BLaER1 (cell line): ENCODE measurements around the gene ACP6.
"Not testable (repeated sequence)": the region's sequence is repeated elsewhere in the genome, so short reads cannot be mapped to it uniquely, and the experiment has no call there.

Experiments
- H3K27ac ChIP-seq: shearing (Covaris generic); formaldehyde crosslinking; 2 replicates; pipeline ENCODE4 v1.8.1; 2022
- H3K27me3 ChIP-seq: shearing (Covaris generic); formaldehyde crosslinking; 2 replicates; pipeline ENCODE4 v1.8.1; 2022
- H3K36me3 ChIP-seq: shearing (Covaris generic); formaldehyde crosslinking; 2 replicates; pipeline ENCODE4 v1.8.1; 2022
- H3K4me1 ChIP-seq: shearing (Covaris generic); formaldehyde crosslinking; 2 replicates; pipeline ENCODE4 v1.8.1; 2022
- H3K4me2 ChIP-seq: shearing (Covaris generic); formaldehyde crosslinking; 2 replicates; pipeline ENCODE4 v1.8.1; 2022
- H3K4me3 ChIP-seq: shearing (Covaris generic); formaldehyde crosslinking; 2 replicates; pipeline ENCODE4 v1.8.1; 2022
- H3K9ac ChIP-seq: shearing (Covaris generic); formaldehyde crosslinking; 2 replicates; pipeline ENCODE4 v1.8.1; 2022
- H3K9me3 ChIP-seq: shearing (Covaris generic); formaldehyde crosslinking; 2 replicates; pipeline ENCODE4 v1.8.1; 2022
- H4K20me1 ChIP-seq: shearing (Covaris generic); formaldehyde crosslinking; 2 replicates; pipeline ENCODE4 v1.8.1; 2022
- Cebpa-rat ChIP-seq: shearing (Covaris generic); IDR thresholded peaks from 2 replicates; pipeline ENCODE4 v1.8.1; 2022

Gene ACP6

GRCh38 chr1:147620543-147620942 lies 49.8 kb downstream of the ACP6 start:
- H3K27me3 ChIP-seq = no peaks in the 10 kb centered on the region
- H3K4me1 ChIP-seq = peaks cover 10% of the 10 kb centered on the region
- TF ChIP-seq Cebpa-rat = no peak
- H3K36me3 ChIP-seq = peaks cover 94% of the 10 kb centered on the region
- no peaks in the 10 kb centered on the region for H3K9me3 ChIP-seq
- H3K9ac ChIP-seq = no peak overlapping the region
- no peak overlapping the region for H3K4me3 ChIP-seq
- no peak overlapping the region for H3K4me2 ChIP-seq
- no peak overlapping the region for H3K27ac ChIP-seq
- H4K20me1 ChIP-seq = no peaks in the 10 kb centered on the region

- Histone ChIP-seq H3K27me3 (no peaks in the 10 kb centered on the region), H3K4me1 (peaks cover 2% of the 10 kb centered on the region), H4K20me1 (no peaks in the 10 kb centered on the region), H3K27ac (no peak overlapping the region), H3K4me2 (no peak overlapping the region), H3K9ac (no peak overlapping the region), H3K9me3 (no peaks in the 10 kb centered on the region), H3K36me3 (peaks cover 99% of the 10 kb centered on the region), H3K4me3 (no peak overlapping the region)
- no peak for TF ChIP-seq Cebpa-rat
These were observed 50.6 kb downstream of the ACP6 start for GRCh38 chr1:147619741-147620140.

GRCh38 chr1:147618771-147619170 lies 51.6 kb downstream of the ACP6 start:
- H3K4me1 ChIP-seq = no peaks in the 10 kb centered on the region
- H3K27ac ChIP-seq = no peak overlapping the region
- H3K9me3 ChIP-seq = no peaks in the 10 kb centered on the region
- no peak overlapping the region for H3K9ac ChIP-seq
- H3K4me3 ChIP-seq = no peak overlapping the region
- no peak overlapping the region for H3K4me2 ChIP-seq
- H3K36me3 ChIP-seq = peaks cover 99% of the 10 kb centered on the region
- H4K20me1 ChIP-seq = no peaks in the 10 kb centered on the region
- no peaks in the 10 kb centered on the region for H3K27me3 ChIP-seq
- TF ChIP-seq Cebpa-rat = no peak

- Histone ChIP-seq H4K20me1 (no peaks in the 10 kb centered on the region), H3K27me3 (no peaks in the 10 kb centered on the region), H3K9ac (no peak overlapping the region), H3K27ac (no peak overlapping the region), H3K4me1 (no peaks in the 10 kb centered on the region), H3K9me3 (no peaks in the 10 kb centered on the region), H3K36me3 (peaks cover 99% of the 10 kb centered on the region), H3K4me3 (no peak overlapping the region), H3K4me2 (no peak overlapping the region)
- no peak for TF ChIP-seq Cebpa-rat
These were observed 52.2 kb downstream of the ACP6 start for GRCh38 chr1:147618077-147618569.

GRCh38 chr1:147614966-147615365 lies 55.4 kb downstream of the ACP6 start:
- peaks cover 96% of the 10 kb centered on the region for H3K36me3 ChIP-seq
- H3K27ac ChIP-seq, H3K9me3 ChIP-seq, H3K4me3 ChIP-seq, H4K20me1 ChIP-seq, H3K27me3 ChIP-seq, H3K4me1 ChIP-seq, H3K9ac ChIP-seq, H3K4me2 ChIP-seq: not testable (repeated sequence)
- TF ChIP-seq Cebpa-rat = peak; percentile 51; the same call in 1 of the 2 replicates

- Histone ChIP-seq H3K27me3 (no peaks in the 10 kb centered on the region), H3K9me3 (no peaks in the 10 kb centered on the region), H4K20me1 (no peaks in the 10 kb centered on the region), H3K36me3 (peaks cover 91% of the 10 kb centered on the region), H3K4me1 (no peaks in the 10 kb centered on the region), H3K4me2 (no peak overlapping the region), H3K4me3 (no peak overlapping the region), H3K27ac (no peak overlapping the region), H3K9ac (no peak overlapping the region)
- no peak for TF ChIP-seq Cebpa-rat
These were observed 56.8 kb downstream of the ACP6 start for GRCh38 chr1:147613506-147613905.

- H3K9ac ChIP-seq = no peak overlapping the region
- no peak overlapping the region for H3K27ac ChIP-seq
- no peak for TF ChIP-seq Cebpa-rat
- no peak overlapping the region for H3K4me3 ChIP-seq
- no peaks in the 10 kb centered on the region for H3K4me1 ChIP-seq
- H4K20me1 ChIP-seq = no peaks in the 10 kb centered on the region
- no peaks in the 10 kb centered on the region for H3K9me3 ChIP-seq
- H3K4me2 ChIP-seq = no peak overlapping the region
- H3K27me3 ChIP-seq = no peaks in the 10 kb centered on the region
- H3K36me3 ChIP-seq = peaks cover 91% of the 10 kb centered on the region
These were observed 58.0 kb downstream of the ACP6 start for GRCh38 chr1:147612366-147612765.

- H3K4me1 ChIP-seq = no peaks in the 10 kb centered on the region
- no peaks in the 10 kb centered on the region for H4K20me1 ChIP-seq
- H3K9ac ChIP-seq = no peak overlapping the region
- H3K4me2 ChIP-seq = no peak overlapping the region
- H3K27ac ChIP-seq = no peak overlapping the region
- H3K9me3 ChIP-seq = no peaks in the 10 kb centered on the region
- H3K4me3 ChIP-seq = no peak overlapping the region
- H3K36me3 ChIP-seq = peaks cover 91% of the 10 kb centered on the region
- TF ChIP-seq Cebpa-rat = no peak
- H3K27me3 ChIP-seq = no peaks in the 10 kb centered on the region
These were observed 58.7 kb downstream of the ACP6 start for GRCh38 chr1:147611586-147611985.

GRCh38 chr1:147611021-147611426 lies 59.3 kb downstream of the ACP6 start:
- peaks cover 91% of the 10 kb centered on the region for H3K36me3 ChIP-seq
- H3K4me3 ChIP-seq = no peak overlapping the region
- no peak overlapping the region for H3K27ac ChIP-seq
- H3K9me3 ChIP-seq = no peaks in the 10 kb centered on the region
- H3K4me1 ChIP-seq = no peaks in the 10 kb centered on the region
- no peak for TF ChIP-seq Cebpa-rat
- H3K4me2 ChIP-seq = no peak overlapping the region
- no peak overlapping the region for H3K9ac ChIP-seq
- H3K27me3 ChIP-seq = no peaks in the 10 kb centered on the region
- no peaks in the 10 kb centered on the region for H4K20me1 ChIP-seq

- Histone ChIP-seq H3K9me3 (no peaks in the 10 kb centered on the region), H3K27me3 (no peaks in the 10 kb centered on the region), H3K4me3 (no peak overlapping the region), H3K4me2 (no peak overlapping the region), H3K4me1 (peaks cover 4% of the 10 kb centered on the region), H3K9ac (no peak overlapping the region), H3K27ac (no peak overlapping the region), H3K36me3 (peaks cover 90% of the 10 kb centered on the region), H4K20me1 (peaks cover 4% of the 10 kb centered on the region; the same call in 1 of the 2 replicates)
- no peak for TF ChIP-seq Cebpa-rat
These were observed 61.0 kb downstream of the ACP6 start for GRCh38 chr1:147609358-147609757.

GRCh38 chr1:147608596-147608995 lies 61.7 kb downstream of the ACP6 start:
- Histone ChIP-seq H3K27ac (no peak overlapping the region), H3K9me3 (no peaks in the 10 kb centered on the region), H3K4me3 (no peak overlapping the region), H3K36me3 (peaks cover 83% of the 10 kb centered on the region), H3K4me1 (peaks cover 12% of the 10 kb centered on the region), H4K20me1 (peaks cover 12% of the 10 kb centered on the region; the same call in 1 of the 2 replicates), H3K4me2 (no peak overlapping the region), H3K9ac (no peak overlapping the region), H3K27me3 (no peaks in the 10 kb centered on the region)
- no peak for TF ChIP-seq Cebpa-rat
